HepG2 (cell line): ENCODE results near the gene SYNE3. TPM values are rescaled to one million over a fixed set of nuclear protein-coding genes. Genes with fewer than 3 reads are reported as not detected.

Source experiments
- ARNTL ChIP-seq: sonication (generic); formaldehyde crosslinking; IDR thresholded peaks from 2 replicates; pipeline ENCODE4 v1.4.0; 2020; ENCODE audit warnings: mild to moderate bottlenecking, missing genetic modification reagents
- FOXA3 ChIP-seq: IDR thresholded peaks from 2 replicates; pipeline ENCODE4 v1.6.1; 2016; ENCODE audit warnings: missing genetic modification reagents, missing compliant biosample characterization
- FOXJ3 ChIP-seq: sonication (generic); formaldehyde crosslinking; IDR thresholded peaks from 2 replicates; pipeline ENCODE4 v1.4.0; 2020; ENCODE audit warnings: missing genetic modification reagents, mild to moderate bottlenecking, borderline replicate concordance
- GFI1 ChIP-seq: sonication (generic); formaldehyde crosslinking; IDR thresholded peaks from 2 replicates; pipeline ENCODE4 v1.5.0; 2020; ENCODE audit warnings: missing genetic modification reagents, mild to moderate bottlenecking, borderline replicate concordance
- HMG20B ChIP-seq: conservative IDR thresholded peaks from 2 replicates; pipeline ENCODE4 v1.6.1; 2016; ENCODE audit warnings: missing genetic modification reagents, missing compliant biosample characterization
- KLF6 ChIP-seq: IDR thresholded peaks from 2 replicates; pipeline ENCODE4 v1.8.0; 2016; ENCODE audit warnings: missing biosample characterization, missing genetic modification reagents
- MXD4 ChIP-seq: IDR thresholded peaks from 2 replicates; pipeline ENCODE4 v1.6.1; 2016; ENCODE audit warnings: mild to moderate bottlenecking, missing biosample characterization, missing genetic modification reagents
- NCOR1 ChIP-seq: fragments of 200-600 bp; sonication (generic); IDR thresholded peaks from 2 replicates; pipeline ENCODE4 v1.7.0; 2017; ENCODE audit warnings: antibody characterized with exemption, low read length, borderline replicate concordance
- NFKB2 ChIP-seq: sonication (generic); formaldehyde crosslinking; IDR thresholded peaks from 2 replicates; pipeline ENCODE4 v1.4.0; 2020; ENCODE audit warnings: missing genetic modification reagents, borderline replicate concordance
- SIX1 ChIP-seq: sonication (generic); formaldehyde crosslinking; IDR thresholded peaks from 2 replicates; pipeline ENCODE4 v1.4.0; 2020; ENCODE audit warnings: missing genetic modification reagents, borderline replicate concordance
- SKI ChIP-seq: fragments of 450-650 bp; IDR thresholded peaks from one replicate; pipeline ENCODE4 v1.6.1; 2018; ENCODE audit warnings: mild to moderate bottlenecking; ENCODE audit not compliant: partially characterized antibody
- SNAI1 ChIP-seq: sonication (generic); formaldehyde crosslinking; IDR thresholded peaks from 2 replicates; pipeline ENCODE4 v1.5.0; 2020; ENCODE audit warnings: mild to moderate bottlenecking, missing genetic modification reagents, borderline replicate concordance
- ZNF12 ChIP-seq: sonication (generic); formaldehyde crosslinking; IDR thresholded peaks from 2 replicates; pipeline ENCODE4 v1.5.0; 2020; ENCODE audit warnings: missing genetic modification reagents
- ZNF224 ChIP-seq: sonication (generic); formaldehyde crosslinking; IDR thresholded peaks from 2 replicates; pipeline ENCODE4 v1.5.0; 2020; ENCODE audit warnings: mild to moderate bottlenecking, missing genetic modification reagents
- ZNF264 ChIP-seq: sonication (generic); formaldehyde crosslinking; IDR thresholded peaks from 2 replicates; pipeline ENCODE4 v1.4.0; 2020; ENCODE audit warnings: missing genetic modification reagents
- ZNF276 ChIP-seq: sonication (generic); formaldehyde crosslinking; IDR thresholded peaks from 2 replicates; pipeline ENCODE4 v1.4.0; 2020; ENCODE audit warnings: mild to moderate bottlenecking, low read depth, missing genetic modification reagents
- ZNF292 ChIP-seq: sonication (generic); formaldehyde crosslinking; IDR thresholded peaks from 2 replicates; pipeline ENCODE4 v1.8.1; 2022; ENCODE audit warnings: mild to moderate bottlenecking, low read depth, missing genetic modification reagents, borderline replicate concordance
- ZNF317 ChIP-seq: sonication (generic); formaldehyde crosslinking; IDR thresholded peaks from 2 replicates; pipeline ENCODE4 v1.5.0; 2020; ENCODE audit warnings: mild to moderate bottlenecking, missing genetic modification reagents
- ZNF430 ChIP-seq: sonication (generic); formaldehyde crosslinking; IDR thresholded peaks from 2 replicates; pipeline ENCODE4 v1.9.0; 2021; ENCODE audit warnings: mild to moderate bottlenecking, missing genetic modification reagents
- ZNF574 ChIP-seq: sonication (generic); formaldehyde crosslinking; IDR thresholded peaks from 2 replicates; pipeline ENCODE4 v1.4.0; 2020; ENCODE audit warnings: missing genetic modification reagents
- ZNF629 ChIP-seq: sonication (generic); formaldehyde crosslinking; conservative IDR thresholded peaks from 2 replicates; pipeline ENCODE4 v1.5.0; 2020; ENCODE audit warnings: missing genetic modification reagents
- ZSCAN29 ChIP-seq: sonication (generic); formaldehyde crosslinking; conservative IDR thresholded peaks from 2 replicates; pipeline ENCODE4 v1.4.0; 2020; ENCODE audit warnings: mild to moderate bottlenecking, missing genetic modification reagents
- polyA plus RNA-seq, 8 experiments: library from polyadenylated mRNA; depleted of rRNA in 3 of 8; stranded (reverse) in 7 of 8; unstranded in 1 of 8; fragments of >200 nt; fragmentation: Illumina TruSeq in 4 of 8; extraction: Trizol in 4 of 8; gene quantifications; 2 replicates each; pipeline versions ENCODE4 v1.2.1 to v1.2.3, GENCODE V29; 2011 to 2016; ENCODE audit warnings: low read depth in 4 of 8, missing spikeins in 1 of 8, mixed read lengths in 1 of 8; ENCODE audit not compliant: insufficient read depth in 1 of 8
- total RNA-seq, 5 experiments: library from RNA; depleted of rRNA; stranded (reverse); fragments of >200 nt; fragmentation: Illumina TruSeq; extraction: Trizol; gene quantifications; 2 replicates each; pipeline ENCODE4 v1.2.3, GENCODE V29; 2016; ENCODE audit warnings: low read depth in 1 of 5
- TF ChIP-seq, protein P1 (sequence below): IDR thresholded peaks from 2 replicates; pipeline ENCODE4 v1.6.1; 2016; ENCODE audit warnings: mild to moderate bottlenecking

Gene SYNE3
- total and polyA plus RNA-seq, 2 of the 13 experiments (the other 11 are each of a cell fraction or from before 2014, with no cell fraction given), result 7.8 to 8.0 TPM

DNA sequence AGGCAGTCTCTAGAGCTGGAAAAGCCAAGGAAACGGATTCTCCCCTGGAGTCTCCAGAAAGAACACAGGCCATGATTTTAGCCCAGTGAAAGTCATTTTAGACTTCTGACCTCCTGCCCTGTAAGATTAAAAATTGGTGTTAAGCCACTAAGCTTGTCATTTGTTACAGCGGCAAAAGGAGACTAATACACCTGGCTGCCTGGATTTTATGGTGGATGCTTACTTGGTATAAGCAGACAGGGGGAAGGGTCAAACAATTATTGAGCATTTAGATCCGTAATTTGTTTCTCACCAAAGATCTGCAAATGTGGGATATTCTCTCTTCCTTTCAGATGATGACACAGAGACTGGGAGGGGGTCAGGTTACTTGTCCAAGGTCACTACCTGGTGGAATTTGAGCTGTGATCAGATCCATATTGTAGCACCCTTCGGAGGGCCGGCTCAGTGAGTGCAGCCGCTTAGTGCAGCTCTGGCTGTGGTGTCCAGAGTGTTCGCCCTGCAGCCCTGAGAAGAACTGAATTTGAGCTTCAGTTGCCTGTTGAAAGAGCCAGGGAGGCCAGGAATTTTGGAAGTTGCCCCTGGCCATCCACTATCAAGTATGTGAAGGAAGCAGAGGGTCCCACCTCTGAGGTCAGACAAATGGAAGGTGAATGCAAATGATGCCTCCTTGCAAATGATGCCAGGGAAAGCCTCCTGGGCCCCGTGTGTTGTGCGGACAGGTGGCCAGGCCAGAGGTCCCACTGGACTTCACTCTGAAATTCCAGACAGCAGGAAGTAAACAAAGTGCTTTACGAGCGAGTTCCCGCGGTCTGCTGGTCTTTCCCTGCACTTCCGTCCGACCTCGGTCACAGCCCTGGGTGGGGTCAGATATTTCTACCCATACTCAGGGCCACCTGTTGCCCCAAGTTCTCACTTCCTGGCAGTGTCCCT, 33.5 kb upstream of the SYNE3 start (continued):
- peak; percentile 51; the same call in 1 of the 2 replicates for TF ChIP-seq FOXJ3
- peak; percentile 90 for TF ChIP-seq FOXA3
- peak; percentile 60; the same call in 1 of the 2 replicates for TF ChIP-seq MXD4 (CRISPR knock-in tag)
- no peak; the same call in 1 of the 2 replicates for TF ChIP-seq NFKB2 (CRISPR knock-in tag)
- 0 out of 2 replicates have a peak, but pooled peaks have one; percentile 44 for TF ChIP-seq GFI1 (CRISPR knock-in tag)
- TF ChIP-seq SIX1, result peak; percentile 75; the same call in 1 of the 2 replicates
- 0 out of 2 replicates have a peak, but pooled peaks have one; percentile 71 for TF ChIP-seq ZNF276
- TF ChIP-seq, protein P1, sequence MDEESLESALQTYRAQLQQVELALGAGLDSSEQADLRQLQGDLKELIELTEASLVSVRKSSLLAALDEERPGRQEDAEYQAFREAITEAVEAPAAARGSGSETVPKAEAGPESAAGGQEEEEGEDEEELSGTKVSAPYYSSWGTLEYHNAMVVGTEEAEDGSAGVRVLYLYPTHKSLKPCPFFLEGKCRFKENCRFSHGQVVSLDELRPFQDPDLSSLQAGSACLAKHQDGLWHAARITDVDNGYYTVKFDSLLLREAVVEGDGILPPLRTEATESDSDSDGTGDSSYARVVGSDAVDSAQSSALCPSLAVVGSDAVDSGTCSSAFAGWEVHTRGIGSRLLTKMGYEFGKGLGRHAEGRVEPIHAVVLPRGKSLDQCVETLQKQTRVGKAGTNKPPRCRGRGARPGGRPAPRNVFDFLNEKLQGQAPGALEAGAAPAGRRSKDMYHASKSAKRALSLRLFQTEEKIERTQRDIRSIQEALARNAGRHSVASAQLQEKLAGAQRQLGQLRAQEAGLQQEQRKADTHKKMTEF, result peak; percentile 76
- peak; percentile 31; the same call in 1 of the 2 replicates for TF ChIP-seq ZNF430
- peak; percentile 37; the same call in 1 of the 2 replicates for TF ChIP-seq ZNF264 (CRISPR knock-in tag)
- peak; percentile 99 for TF ChIP-seq ZNF12 (CRISPR knock-in tag)
- TF ChIP-seq ZNF292 (CRISPR knock-in tag), result peak; percentile 88
- TF ChIP-seq ZSCAN29 (CRISPR knock-in tag), result no peak
- TF ChIP-seq SNAI1 (CRISPR knock-in tag), result 0 out of 2 replicates have a peak, but pooled peaks have one; percentile 70
- TF ChIP-seq ZNF574, result peak; percentile 80
- peak; percentile 78 for TF ChIP-seq SKI
- 0 out of 2 replicates have a peak, but pooled peaks have one; percentile 31 for TF ChIP-seq ZNF629 (CRISPR knock-in tag)
- peak; percentile 39; the same call in 1 of the 2 replicates for TF ChIP-seq ZNF317 (CRISPR knock-in tag)
- peak; percentile 87 for TF ChIP-seq ARNTL (CRISPR knock-in tag)
- 0 out of 2 replicates have a peak, but pooled peaks have one; percentile 64 for TF ChIP-seq KLF6 (CRISPR knock-in tag)
- TF ChIP-seq NCOR1, result no peak; the same call in 1 of the 2 replicates
- peak; percentile 24; the same call in 1 of the 2 replicates for TF ChIP-seq HMG20B (CRISPR knock-in tag)
- no peak for TF ChIP-seq ZNF224 (CRISPR knock-in tag)
